NCI-H1694 treated with DMSO at 0.1 percent for 48 hours (cell line): Measurements from ENCODE around the gene TINAGL1.

ENCODE experiments used
- DNase-seq: peaks from one replicate; lab custom pipeline; 2025; lab: John Stamatoyannopoulos, UW

The TINAGL1 gene

DNA sequence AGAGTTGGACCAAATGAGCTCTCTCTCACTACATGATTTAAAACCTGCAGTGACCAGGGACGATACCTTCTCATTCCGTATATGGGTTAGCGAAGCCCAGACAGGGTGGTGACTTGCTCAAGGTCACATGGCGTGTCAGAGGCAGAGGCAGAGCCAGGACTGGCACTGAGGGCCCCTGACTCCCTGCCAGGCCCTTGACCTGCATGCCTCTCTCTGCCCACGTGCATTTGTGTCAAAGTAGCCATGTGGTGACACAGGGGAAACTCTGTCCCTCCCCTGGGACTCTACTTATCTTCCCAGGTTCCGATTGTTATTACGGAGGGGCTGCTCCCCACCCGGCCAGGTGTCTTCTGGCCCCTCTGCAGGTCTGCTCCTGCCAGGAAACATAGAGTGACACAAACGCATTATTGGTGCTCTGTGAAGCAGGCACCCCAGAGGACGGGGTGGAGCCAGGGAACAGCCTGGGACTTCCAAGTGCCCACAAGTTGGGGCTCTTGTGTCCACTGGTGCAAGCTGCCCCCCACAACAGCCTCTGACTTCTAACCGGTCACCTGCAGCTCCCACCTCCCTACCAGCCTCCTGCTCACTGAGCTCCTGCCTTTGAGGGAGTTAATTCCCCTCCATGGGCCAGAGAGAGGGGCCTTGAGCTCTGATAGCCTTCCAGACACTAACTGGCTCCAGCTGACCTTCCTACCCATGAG is 7.3 kb upstream of the TINAGL1 start:
- DNase-seq: no peak

DNA sequence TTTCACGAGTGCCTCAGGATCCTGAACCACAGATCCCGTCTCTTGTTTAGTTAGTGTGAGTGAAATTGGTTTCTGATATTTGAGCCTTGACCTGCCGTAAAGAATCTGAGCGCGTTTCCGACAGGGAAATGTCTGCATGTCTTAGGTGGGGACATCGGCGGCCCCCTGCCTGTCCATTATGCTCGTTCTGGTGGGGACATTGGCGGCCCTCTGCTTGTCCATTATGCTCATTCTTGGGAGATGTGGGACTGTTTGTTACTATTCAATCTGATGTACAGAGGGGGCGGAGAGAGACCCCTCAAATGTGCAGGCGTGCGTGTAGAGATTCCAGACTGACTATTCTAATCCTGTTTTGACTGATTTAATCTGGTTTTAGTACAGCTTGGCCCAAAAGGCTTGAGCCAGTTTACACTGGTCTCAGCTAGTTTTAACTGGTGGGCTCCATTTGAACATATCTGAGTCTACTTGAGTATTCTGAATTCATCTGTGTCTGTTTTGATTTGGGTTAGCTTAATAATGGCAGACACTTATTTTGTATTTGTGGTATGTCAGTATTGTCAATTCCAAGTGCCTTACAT is 6.6 kb upstream of the TINAGL1 start:
- no peak for DNase-seq

DNA sequence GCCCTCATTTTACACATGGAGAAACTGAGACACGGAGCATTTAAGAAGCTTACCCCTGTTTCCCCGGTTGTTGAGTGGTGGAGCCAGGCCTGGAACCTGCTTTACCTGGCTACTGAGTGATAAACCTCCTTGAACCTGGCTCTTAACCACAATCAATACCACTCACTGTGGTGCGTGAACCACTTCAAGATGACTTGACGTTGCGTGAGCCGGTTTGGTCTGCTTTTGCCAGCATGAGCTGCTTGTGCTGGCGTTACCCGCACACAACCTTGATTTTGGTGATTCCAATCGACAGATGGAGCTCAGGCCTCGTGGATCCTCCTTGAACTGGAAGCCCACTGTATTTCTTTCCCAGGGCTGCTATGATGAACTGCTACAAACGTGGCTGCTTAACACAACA is 6.1 kb upstream of the TINAGL1 start:
- no peak for DNase-seq

DNA sequence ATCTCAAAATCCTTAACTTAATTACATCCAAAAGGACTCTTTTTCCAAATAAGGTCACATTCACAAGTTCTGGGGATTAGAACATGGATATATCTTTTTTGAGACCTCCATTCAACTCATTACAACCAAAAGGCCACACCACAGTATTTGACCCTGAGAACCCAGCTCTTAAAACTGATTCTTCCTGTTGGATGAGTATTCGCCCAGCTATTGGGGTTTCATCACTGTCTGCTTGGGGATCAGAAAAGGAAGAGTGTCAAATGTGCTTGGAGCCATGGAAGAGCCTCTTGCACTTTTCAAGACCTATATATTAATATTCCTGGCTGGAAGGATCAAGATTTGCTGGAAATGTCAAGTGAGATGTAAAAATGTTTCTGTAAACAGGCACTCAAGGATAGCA is 5.4 kb upstream of the TINAGL1 start:
- DNase-seq: no peak

DNA sequence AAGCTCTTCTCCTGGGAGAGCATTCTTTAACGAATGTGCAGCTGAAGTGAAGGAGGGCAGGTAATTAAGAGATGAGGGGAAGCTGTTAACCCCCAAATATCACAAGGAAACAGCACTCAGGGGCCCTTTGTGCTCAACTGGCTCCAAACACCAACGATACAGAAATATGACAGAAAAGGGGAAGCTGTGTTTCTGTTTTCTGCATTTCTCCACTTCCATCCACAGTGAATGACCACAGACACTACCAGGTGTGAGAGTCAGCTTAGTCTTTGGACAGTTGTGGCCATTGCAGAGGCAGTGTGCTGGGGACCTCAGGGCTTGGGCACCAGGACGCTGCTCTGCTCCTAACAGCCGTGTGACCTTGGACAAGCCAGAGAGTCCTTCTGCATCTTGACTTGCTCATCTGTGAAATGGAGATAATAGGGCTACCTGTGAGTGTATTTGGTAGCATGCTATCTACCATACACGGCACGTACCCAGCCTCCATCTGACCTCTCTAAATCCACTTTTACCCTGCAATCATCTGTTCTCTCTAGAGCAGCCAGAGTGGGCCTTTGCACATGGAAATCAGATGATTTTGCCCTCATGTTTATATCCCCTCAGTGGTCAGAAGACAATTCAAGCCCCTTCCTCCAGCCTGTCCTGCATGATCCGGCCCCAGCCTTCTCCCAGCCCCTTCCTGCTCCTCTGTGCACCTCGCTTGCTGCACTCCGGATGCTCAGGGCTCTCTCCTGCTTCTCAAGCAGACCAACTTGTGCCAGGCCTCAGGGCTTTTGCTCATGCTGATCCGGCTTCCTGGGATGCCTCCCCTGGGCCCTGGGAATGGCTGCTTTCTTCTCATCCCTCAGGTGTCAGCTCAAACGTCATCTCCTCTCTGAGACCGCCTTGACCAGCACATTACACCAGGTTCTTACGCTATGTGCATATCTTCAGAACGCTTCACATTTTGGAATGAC is 4.7 kb upstream of the TINAGL1 start:
- no peak for DNase-seq

DNA sequence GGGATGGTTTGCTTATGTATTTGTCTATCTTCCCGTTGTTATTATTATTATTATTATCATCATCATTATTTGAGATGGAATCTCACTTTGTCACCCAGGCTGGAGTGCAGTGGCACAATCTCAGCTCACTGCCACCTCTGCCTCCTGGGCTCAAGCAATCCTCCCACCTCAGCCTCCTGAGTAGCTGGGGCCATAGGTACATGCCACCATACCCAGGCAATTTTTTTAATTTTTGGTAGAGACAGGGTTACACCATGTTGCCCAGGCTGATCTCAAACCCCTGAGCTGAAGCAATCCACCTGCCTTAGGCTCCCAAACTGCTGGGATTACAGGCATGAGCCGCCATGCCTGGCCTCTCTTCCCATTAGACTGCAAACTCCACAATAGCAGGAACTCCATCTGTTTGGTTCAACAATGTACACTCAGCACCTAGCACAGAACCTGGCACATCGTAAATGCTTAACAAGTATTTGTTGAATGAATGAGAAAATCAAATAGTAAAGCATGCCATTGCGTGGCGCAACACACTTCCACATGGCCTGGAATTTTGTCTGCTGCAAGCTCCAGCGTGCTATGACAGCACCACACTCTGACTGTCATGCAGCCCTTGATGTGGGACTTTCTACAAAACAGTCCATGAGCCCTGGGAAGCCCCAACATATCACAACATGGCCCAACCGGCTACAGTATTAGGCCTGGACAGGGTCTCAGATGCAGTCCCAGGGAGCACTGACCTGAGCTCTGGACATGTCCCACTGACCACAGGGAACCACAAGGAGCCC is 3.8 kb upstream of the TINAGL1 start:
- no peak for DNase-seq

DNA sequence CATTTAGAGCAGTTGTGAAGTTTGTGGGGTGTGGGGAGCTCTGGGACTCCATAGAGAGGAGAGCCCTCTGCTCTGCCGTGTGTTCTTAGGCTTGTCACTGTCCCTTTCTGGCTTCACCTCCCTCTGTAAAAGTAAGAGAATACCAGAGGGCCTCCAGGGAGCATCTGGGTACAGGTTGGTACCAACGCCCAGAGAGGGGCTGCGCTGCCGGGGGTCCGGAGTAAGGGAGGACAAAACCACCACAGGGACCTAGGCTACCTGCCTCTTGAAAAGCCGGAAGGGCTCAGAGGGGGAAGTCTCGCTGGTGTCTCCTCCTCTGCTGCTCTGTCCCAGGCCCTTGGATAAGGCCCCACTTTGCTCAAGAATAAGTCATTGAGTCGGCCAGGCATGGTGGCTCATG is 3.1 kb upstream of the TINAGL1 start:
- DNase-seq: no peak

DNA sequence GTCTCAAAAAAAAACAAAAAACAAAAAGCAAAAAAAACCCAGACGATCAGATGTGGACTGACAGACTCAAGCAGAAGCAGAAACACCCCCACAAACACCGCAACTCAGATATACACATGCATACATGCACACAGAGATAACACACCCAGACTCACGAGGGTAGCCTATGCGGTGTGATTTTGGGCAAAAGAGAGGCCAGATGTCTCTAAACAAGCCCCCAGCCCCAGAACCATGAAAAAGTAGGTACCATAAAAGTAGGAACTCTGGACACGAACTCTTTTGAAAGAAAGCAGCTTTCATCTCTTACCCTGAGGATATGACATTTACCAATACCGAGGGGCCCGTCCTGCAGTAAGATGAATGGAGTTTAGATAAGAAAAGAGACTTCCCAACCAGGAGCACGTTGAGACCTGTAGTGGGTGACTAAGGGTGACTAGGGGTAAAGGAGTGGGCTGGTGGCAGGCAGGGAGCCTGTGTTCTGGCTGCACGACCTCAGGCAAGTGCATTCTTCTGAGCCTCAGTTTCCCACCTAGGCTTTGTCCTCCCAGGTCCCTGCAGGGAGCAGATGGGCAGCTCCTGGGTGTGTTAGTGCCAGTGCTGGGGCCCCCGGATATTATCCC is 1.5 kb upstream of the TINAGL1 start:
- no peak for DNase-seq

DNA sequence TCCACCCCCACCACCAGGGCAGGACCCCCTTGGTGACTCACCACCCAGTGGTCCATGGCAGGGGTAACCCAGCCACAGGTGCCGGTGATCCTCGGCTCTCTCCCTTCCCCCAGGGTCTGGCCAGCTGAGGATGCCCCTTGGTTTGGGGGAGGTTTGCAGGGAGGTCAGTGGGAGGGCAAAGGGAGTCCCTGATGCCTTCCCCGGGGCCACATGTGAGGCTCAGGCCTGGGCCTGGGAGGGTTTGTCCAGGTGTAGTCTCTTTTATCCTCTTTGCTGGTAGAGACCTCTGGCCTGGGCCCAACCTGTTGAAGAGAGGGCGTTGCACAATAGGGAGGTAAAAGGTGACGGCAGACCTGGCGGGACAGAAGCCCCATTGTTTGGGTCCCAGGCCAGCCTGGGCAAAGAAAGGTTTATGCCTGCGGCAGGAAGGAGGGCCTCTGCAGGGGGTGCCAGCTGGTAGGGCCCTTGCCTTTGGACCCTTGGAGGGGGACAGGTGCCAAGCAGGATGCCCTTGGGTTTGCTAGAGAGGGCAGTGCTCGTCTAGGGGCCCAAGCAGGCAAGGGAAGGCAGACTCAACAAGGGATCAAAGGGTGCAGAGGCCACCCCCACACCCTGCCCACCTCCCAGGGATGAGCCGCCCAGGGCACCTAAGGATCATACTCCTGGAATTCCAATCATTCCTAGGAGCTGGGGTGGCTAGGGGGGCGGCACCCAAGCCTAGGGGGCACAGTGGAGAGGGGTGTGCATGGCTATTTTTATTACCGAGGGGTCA is 760 bp upstream of the TINAGL1 start:
- no peak for DNase-seq

DNA sequence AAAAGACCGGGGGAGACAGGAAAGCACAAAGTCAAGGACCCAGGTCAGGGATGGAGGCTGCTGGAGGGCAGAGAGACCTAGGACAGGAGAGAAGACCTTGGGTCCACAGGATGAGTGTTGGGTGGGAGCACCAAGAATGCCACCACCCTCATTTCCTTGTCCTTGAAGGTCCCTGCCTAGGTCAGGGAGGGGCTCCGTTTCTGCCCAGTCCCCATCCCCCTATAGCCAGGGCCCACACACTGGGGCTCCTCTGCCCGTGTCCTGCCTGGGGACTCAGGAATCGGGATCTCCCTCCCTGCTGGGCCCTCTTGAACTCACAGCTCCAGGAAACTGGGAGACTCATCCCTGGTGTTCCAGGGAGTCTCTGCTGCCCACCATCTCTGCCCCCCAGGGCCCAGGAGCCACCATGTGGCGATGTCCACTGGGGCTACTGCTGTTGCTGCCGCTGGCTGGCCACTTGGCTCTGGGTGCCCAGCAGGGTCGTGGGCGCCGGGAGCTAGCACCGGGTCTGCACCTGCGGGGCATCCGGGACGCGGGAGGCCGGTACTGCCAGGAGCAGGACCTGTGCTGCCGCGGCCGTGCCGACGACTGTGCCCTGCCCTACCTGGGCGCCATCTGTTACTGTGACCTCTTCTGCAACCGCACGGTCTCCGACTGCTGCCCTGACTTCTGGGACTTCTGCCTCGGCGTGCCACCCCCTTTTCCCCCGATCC is 584 bp downstream of the TINAGL1 start:
- no peak for DNase-seq

DNA sequence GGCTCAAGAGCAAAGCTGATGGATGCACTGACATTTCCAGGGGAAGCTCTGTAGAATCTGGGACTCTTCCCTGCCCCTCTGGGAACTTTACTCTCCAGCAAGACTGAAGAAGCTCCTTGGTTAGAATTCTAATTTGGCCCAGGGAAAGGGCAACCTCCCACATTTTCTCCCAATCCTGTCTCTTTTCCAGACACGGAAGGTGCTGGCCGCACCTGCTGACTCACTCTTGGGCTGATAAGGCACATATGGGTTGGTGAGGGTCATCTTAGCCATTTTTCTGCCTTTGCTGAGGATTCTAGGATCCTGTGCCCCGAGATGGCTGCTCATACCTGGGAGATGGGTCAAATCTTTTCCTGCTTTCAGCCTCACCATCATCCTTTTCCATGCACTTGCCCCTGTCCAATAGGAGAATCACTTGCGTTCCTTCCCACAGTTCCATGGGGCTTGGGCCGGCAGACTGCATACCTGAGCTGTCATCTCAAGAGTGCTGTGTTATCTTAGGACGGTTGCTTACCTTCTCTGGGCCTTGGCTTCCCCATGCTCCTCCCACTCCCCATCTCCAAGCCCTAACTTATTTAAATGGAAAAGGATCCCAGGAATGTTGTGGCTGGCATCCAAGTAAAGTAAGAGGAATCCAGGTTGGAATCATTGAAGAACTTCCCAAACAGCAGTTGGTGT is 1.3 kb downstream of the TINAGL1 start:
- no peak for DNase-seq

DNA sequence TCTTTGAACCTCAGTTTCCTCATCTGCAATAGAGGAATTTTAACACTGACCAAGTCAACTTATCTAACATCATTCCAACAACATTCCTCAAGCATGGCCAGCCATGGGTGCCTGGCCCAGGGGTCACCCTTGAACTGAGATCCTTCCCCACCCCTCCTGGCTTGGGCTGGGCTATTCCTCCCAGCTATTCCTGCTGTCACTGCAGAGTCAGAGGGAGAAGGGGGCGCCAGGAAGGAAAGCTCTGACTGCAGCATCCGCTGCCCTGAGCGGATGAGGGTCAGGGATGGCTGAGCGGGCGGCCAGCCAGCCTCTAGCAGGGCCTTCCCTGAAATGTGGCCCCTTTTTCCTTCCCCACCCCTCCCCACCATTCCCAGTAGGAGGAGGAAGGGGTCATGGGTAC is 3.1 kb downstream of the TINAGL1 start:
- no peak for DNase-seq

DNA sequence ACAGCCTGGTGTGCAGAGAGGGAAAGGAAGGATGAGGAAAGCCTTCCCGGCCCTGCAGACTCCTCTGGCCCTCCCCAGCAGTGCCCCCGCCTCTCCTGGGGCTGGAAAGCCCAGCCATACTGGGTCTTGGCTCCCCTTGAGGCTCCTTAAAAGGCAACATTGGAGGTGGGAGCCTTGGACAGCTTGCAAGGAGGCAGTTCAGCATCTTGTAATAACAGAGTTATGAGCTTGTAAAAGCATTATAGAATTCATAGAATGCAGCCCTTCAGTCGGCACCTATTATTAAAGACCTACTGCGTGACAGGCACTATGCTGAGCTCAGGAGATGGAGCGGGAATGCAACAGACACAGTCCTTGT is 4.2 kb downstream of the TINAGL1 start:
- no peak for DNase-seq

DNA sequence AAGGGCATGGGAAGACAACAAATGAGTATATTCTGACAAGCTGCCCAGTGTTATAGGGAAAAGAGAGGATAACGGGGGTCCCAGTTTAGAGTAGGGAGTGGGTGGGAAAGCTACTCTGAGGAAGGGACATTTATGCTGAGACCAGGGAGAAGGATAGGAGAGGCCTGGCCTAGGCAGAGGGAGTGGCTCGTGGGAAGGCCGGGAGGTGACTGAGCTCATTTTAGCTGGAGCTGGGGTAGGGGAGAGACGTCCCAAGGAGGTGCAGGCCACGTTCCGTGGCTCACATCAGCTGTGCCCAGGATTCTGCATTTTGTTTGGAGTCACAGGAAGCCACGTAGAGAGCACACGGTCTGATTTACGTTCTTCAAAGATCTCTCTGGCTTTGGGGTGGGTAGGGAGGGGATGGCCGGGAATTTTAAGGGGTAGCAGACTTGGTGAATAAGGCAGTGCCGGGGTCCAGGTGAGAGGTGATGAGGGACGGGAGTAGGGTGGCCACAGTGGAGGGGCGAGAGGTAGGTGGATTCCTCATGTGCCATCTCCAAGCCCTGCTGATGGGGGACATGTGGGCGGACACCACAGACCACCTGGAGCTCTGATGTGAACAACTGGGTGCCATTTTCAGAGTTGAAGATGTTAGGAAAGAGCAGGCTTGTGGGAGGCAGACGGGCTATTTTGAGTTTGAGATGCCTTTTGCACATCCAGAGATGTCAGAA is 4.7 kb downstream of the TINAGL1 start:
- no peak for DNase-seq

DNA sequence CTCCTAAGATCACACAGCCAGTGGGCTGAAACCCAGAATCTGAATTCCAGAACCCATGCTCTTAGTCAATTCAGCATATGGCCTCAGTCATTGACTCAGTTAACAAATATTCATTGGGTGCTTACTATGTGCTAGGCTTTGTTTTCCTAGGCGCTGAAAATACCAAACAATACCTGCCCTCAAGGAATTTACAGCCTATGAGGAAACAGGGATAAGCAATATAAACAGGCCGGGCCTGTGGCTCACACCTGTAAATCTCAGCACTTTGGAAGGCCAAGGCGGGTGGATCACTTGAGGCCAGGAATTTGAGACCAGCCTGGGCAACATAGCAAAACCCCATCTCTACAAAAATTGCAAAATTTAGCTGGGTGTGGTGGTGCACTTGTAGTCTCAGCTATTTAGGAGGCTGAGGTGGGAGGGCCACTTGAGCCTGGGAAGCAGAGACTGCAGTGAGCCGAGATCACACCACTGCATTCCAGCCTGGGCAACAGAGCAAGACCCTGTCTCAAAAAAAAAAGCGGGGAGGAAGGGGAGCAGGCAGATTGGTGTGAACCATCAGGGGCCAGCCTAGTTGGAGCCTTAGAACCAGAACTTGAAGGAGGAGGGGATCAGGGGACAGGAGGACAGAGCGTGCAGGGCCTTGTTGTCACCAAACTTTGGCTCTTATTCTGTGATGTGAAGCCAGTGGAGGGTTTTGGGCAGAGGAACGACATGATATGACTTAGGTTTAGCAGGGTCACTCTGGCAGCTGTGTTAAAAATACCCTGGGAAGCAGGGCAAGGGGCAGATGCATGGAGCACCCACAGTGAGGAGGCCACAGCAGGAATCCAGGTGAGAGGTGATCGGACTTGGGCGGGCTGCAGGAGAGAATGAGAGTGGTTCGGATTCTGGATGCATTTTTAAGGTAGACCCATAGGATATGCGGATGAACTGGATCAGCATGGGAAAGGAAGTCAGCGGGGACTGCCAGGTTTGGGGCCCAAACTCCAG is 5.8 kb downstream of the TINAGL1 start:
- DNase-seq: no peak

DNA sequence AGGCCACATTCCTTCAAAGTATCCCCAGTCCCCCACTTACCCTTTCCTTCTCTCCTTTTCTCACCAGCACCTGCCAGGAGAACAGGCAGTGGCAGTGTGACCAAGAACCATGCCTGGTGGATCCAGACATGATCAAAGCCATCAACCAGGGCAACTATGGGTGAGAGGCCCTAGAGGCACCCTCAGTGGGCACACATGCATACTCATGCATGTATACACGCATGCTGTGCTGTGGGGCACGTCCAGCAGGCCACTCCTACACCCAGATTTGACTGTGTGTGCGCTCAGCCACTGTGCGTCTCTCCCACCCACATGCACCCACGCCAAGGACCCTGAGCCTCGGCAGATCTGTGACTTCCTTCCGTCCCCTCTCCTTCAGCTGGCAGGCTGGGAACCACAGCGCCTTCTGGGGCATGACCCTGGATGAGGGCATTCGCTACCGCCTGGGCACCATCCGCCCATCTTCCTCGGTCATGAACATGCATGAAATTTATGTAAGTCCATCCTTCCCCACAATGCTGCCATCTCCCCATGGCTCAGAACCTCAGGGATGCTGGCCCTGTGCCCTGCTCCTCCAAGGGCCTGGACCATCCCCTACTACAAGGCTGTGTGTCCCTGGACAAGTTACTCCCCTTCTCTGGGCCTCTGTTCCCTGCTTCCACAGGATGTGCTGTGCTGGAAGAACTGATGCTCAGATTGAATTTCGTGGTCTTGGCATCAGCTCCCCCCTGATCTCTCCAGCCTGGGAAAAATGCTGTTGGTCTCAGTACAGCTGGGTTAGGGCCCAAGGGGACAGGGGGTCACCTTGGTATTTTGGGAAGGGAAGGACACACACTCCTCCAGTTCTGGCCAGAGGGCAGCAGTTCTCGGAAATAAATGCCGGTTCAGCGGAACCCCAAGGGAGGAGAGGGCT is 7.0 kb downstream of the TINAGL1 start:
- no peak for DNase-seq
